Hepatocyte (in vitro differentiated cells): ENCODE results near the gene LIMK2.

ENCODE experiments used
- EZH2 ChIP-seq: fragments of 200-600 bp; sonication (generic); IDR thresholded peaks from 2 replicates; pipeline ENCODE4 v1.6.1; 2016; ENCODE audit warnings: antibody characterized with exemption, mild to moderate bottlenecking, borderline replicate concordance
- TF ChIP-seq, protein P1 (sequence below): fragments of 200-600 bp; sonication (generic); IDR thresholded peaks from 2 replicates; pipeline ENCODE4 v1.5.1; 2016; ENCODE audit warnings: antibody characterized with exemption, mild to moderate bottlenecking; ENCODE audit not compliant: poor library complexity

DNA sequence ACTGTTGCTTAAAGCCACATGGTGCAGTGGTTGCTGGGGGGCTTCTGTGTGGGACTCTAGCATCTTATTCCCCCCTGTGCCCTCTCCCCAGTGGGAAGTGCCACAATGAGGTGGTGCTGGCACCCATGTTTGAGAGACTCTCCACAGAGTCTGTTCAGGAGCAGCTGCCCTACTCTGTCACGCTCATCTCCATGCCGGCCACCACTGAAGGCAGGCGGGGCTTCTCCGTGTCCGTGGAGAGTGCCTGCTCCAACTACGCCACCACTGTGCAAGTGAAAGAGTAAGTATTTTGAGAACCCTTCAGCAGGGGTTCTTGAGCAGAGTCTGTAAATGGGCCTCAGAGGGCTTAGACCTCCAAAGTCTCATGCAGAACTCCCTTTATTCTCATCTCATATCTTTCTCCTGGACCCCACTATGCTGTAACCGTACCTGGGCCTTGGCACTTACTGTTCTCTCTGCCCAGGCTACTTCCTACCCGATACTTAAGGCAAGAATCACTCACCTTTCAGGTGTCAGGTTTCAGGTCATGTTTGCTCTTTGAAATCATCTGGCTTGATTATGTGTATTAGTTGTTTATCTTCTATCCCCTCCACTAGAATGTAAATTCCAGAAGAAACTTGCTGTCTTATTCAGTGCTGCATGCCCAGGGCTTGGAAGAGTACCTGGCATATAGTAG lies 47.8 kb downstream of the LIMK2 start:
- TF ChIP-seq, protein P1, sequence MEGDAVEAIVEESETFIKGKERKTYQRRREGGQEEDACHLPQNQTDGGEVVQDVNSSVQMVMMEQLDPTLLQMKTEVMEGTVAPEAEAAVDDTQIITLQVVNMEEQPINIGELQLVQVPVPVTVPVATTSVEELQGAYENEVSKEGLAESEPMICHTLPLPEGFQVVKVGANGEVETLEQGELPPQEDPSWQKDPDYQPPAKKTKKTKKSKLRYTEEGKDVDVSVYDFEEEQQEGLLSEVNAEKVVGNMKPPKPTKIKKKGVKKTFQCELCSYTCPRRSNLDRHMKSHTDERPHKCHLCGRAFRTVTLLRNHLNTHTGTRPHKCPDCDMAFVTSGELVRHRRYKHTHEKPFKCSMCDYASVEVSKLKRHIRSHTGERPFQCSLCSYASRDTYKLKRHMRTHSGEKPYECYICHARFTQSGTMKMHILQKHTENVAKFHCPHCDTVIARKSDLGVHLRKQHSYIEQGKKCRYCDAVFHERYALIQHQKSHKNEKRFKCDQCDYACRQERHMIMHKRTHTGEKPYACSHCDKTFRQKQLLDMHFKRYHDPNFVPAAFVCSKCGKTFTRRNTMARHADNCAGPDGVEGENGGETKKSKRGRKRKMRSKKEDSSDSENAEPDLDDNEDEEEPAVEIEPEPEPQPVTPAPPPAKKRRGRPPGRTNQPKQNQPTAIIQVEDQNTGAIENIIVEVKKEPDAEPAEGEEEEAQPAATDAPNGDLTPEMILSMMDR = no peak
- TF ChIP-seq EZH2 = no peak
